Measurements from ENCODE around the gene HAO1.

Gene HAO1

GRCh38 chr20:7926767-7927166 lies 13.5 kb downstream of the HAO1 start:
- DNase-seq (ENCODE audit: low read depth, low spot score): no peak

- DNase-seq (ENCODE audit: low read depth, low spot score): no peak
These were observed 13.9 kb downstream of the HAO1 start for GRCh38 chr20:7926323-7926722.

GRCh38 chr20:7924692-7925091 lies 15.6 kb downstream of the HAO1 start:
- no peak for DNase-seq (ENCODE audit: low read depth, low spot score)

DNA sequence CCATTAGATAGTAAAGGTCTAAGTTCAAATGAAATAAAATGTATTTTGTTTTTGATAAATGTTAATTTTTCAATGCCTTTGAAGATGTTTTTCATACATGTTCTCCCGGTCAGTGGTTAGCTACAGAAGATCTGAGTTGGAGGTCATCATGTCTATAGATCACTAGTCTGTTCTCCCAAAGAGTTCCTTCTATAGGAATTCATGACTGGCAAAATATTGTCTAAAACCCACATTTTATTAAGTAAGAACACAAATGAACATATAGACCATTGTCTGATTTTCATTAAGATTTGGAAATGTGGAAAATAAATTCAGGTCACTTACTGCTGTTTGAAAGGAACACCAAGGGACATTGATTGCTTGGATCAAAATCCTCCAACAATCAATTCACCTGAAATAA lies 23.6 kb downstream of the HAO1 start:
- DNase-seq (ENCODE audit: low read depth, low spot score): no peak

DNA sequence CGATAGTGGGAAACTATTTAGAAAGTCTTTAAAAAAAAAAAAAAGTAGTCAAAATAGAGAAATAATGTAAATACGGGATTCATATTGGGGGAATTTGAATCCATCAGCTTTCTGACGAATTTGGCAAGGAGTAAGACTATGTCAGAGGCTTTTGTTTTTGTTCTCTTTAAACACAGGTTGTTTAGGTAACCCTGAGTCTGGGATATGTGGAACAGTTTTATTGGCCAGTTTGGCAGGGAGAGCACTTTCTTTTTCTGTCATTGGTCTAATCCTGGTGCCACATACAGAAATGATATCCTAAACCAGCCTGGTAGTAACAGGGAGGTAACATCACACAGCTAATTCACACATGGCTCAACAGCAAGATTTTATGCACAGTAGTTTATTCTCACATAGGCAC lies 27.7 kb downstream of the HAO1 start:
- no peak for DNase-seq (ENCODE audit: low read depth, low spot score)

- no peak for DNase-seq (ENCODE audit: low read depth, low spot score)
These were observed 28.5 kb downstream of the HAO1 start for GRCh38 chr20:7911586-7912330.

- DNase-seq (ENCODE audit: low read depth, low spot score): no peak
These were observed 31.4 kb downstream of the HAO1 start for GRCh38 chr20:7908905-7909304.

DNA sequence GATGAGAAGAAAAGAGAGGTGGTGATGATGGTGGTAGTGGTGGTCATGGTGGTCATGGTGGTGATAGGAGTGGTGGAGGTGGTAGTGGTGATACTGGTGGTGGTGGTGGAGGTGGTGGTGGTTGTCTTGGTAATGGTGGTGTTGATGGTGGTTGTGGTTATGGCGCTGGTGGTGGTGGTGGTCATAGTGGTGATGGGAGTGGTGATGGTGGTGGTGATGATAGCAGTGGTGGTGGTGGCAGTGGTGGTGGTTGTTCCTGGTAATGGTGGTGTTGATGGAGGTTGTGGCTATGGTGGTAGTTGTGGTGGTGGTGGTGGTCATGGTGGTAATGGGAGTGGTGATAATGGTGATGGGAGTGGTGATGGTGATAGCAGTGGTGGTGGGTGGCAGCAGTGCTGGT lies 36.8 kb downstream of the HAO1 start:
- DNase-seq (ENCODE audit: low read depth, low spot score): no peak

- DNase-seq (ENCODE audit: low read depth, low spot score): no peak
These were observed 37.4 kb downstream of the HAO1 start for GRCh38 chr20:7902879-7903278.

GRCh38 chr20:7897781-7898364 lies 42.4 kb downstream of the HAO1 start:
- DNase-seq (ENCODE audit: low read depth, low spot score): no peak

DNA sequence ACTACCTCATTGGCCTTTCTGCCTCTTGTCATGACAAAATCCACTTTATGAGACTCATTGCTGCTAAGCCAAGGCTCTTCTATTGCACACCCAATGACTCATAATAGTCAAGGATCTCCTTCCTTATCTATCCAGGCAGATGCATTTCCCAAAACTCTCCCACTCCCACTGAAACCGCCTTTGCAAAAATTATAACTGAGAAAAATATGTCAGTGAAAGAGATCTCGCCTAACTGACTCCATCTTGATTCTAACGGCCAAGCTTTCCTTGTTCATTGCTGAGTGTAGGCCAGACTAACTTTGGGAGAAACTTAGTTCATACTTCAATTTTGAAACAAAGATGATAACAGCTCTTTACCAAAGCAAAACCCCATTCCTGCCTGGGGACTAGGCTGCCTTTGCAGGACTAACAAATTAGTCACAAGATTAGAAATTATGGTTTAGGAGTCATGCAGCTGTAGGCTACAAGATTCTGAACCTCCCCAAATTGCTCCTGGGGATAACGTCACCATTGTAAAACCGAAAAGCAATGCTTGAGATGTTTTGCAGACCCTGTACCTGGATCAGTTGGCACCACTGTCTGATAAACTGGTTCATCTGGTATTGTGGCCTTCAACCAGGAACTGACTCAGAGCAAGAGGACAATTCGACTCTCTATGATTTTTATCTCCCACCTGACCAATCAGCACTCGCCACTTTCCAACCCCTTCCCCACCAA lies 47.1 kb downstream of the HAO1 start:
- no peak for DNase-seq (ENCODE audit: low read depth, low spot score)

DNA sequence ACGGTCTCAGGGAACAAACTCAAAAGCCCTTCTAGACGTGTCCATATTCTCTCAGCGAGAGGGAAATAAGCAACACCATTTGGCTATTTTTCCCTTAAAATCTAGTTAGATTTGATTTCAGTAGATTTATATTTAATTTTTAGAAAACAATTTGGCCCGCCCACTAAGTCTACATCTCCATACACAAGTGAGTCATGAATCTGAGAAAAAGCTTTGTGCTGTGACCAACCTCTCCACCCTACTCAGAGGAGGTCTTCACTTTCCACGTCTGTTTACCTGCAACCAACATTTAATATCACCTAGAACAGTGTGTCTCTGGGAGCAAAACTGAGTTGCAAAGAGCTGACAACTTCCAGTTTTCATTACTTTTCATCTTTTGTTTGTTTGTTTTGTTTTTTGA lies 48.6 kb downstream of the HAO1 start:
- no peak for DNase-seq (ENCODE audit: low read depth, low spot score)

GRCh38 chr20:7889736-7890135 lies 50.5 kb downstream of the HAO1 start:
- no peak for DNase-seq (ENCODE audit: low read depth, low spot score)

GRCh38 chr20:7883741-7884140 lies 56.5 kb downstream of the HAO1 start:
- DNase-seq (ENCODE audit: low read depth, low spot score): no peak

GRCh38 chr20:7883309-7883708 lies 56.9 kb downstream of the HAO1 start:
- DNase-seq (ENCODE audit: low read depth, low spot score): no peak

GRCh38 chr20:7882076-7882475 lies 58.2 kb downstream of the HAO1 start:
- DNase-seq (ENCODE audit: low read depth, low spot score): no peak

- no peak for DNase-seq (ENCODE audit: low read depth, low spot score)
These were observed 58.7 kb downstream of the HAO1 start for GRCh38 chr20:7881551-7881950.

- no peak for DNase-seq (ENCODE audit: low read depth, low spot score)
These were observed 60.4 kb downstream of the HAO1 start for GRCh38 chr20:7879883-7880282.

GRCh38 chr20:7868108-7868507 lies 72.2 kb downstream of the HAO1 start:
- no peak for DNase-seq (ENCODE audit: low read depth, low spot score)

DNA sequence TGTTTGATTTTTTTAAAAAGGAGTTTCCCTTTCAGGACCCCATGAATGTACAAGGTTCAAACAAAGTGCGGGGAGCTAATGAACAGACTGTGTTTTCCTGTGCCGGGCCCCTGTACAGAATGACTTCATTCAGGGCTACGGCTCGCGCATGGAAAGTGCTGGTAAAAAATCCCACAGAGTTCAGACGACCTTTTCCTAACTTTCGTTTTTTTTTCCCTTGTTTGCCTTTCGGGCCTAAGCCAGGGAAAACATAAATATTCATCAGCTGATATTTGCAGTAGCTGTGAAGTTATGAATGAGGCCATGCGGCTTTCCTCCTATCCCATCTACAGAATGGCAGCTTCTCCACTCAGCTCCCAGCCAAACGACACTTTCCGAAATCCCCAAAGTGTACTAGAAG lies 74.0 kb downstream of the HAO1 start:
- no peak for DNase-seq (ENCODE audit: low read depth, low spot score)

GRCh38 chr20:7859356-7859802 lies 80.9 kb downstream of the HAO1 start:
- no peak for DNase-seq (ENCODE audit: low read depth, low spot score)

GRCh38 chr20:7858734-7859250 lies 81.5 kb downstream of the HAO1 start:
- DNase-seq (ENCODE audit: low read depth, low spot score): no peak

DNA sequence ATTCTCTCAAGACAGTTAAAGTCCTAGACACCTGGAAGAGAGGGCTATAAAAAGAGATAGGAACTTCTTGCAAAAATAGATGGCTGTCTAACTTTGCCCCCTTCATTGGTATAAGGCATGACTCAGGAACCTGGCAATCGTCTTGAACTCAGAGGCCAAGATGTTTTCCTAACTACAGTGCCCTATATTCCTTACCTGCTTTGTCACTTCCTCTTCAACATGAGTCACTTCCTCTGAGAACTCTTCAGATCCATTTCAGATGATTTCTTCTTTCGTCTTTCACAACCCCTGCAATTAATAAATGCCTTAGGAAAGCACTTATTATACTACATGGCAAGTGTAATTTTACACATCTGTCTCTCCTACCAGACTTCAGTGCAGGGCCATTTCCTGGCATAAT lies 83.5 kb downstream of the HAO1 start:
- no peak for DNase-seq (ENCODE audit: low read depth, low spot score)

All from activated naive CD8-positive, alpha-beta T cell treated with anti-CD3 and anti-CD28 coated beads, Interleukin-2, amount 50 U/mL, for 16 hours (primary cell).